H1 (cell line): Measurements from ENCODE around the gene TMPO. TPM values are rescaled to one million over a fixed set of nuclear protein-coding genes. Genes with fewer than 3 reads are reported as not detected.

Experiments used
- CHD7 ChIP-seq: fragments of 300-600 bp; sonication (generic); IDR thresholded peaks from 2 replicates; pipeline ENCODE4 v1.7.1; 2012; ENCODE audit warnings: low read length, moderate library complexity, mild to moderate bottlenecking, inconsistent platforms; ENCODE audit not compliant: insufficient replicate concordance
- polyA plus RNA-seq, 7 experiments: library from polyadenylated mRNA; depleted of rRNA in 3 of 7; stranded (reverse) in 5 of 7; unstranded in 2 of 7; fragments of >200 nt in 5 of 7; fragments of 200-250 nt in 2 of 7; gene quantifications; 1 replicate in 5 of 7; 2 replicates in 1 of 7; 4 replicates in 1 of 7; pipeline versions ENCODE4 v1.2.1 to v1.2.3, GENCODE V29; 2011 to 2013; ENCODE audit warnings: missing spikeins in 2 of 7, mixed read lengths in 2 of 7
- total RNA-seq: library from RNA; stranded (reverse); fragmentation: NEBNext Ultra II Directional; extraction: Animal tissue kit (Norgen Biotek cat#: 25700); gene quantifications from 2 replicates; pipeline ENCODE4 v1.2.1, GENCODE V29; 2021

Gene TMPO
- total and polyA plus RNA-seq, 2 of the 8 experiments (the other 6 are each of a cell fraction or from before 2014, with no cell fraction given) = 43.9 to 195 TPM

GRCh38 chr12:98582093-98582492, 66.7 kb downstream of the TMPO start (continued):
- no peak for TF ChIP-seq CHD7
